ENCODE results near the gene CSNK1E. TPM values are rescaled to one million over a fixed set of nuclear protein-coding genes. Genes with fewer than 3 reads are reported as not detected.
"Not testable (repeated sequence)": the region's sequence is repeated elsewhere in the genome, so short reads cannot be mapped to it uniquely, and the experiment has no call there.

The CSNK1E gene
- total RNA-seq, 1 donor from 2014 or later: 154 TPM

DNA sequence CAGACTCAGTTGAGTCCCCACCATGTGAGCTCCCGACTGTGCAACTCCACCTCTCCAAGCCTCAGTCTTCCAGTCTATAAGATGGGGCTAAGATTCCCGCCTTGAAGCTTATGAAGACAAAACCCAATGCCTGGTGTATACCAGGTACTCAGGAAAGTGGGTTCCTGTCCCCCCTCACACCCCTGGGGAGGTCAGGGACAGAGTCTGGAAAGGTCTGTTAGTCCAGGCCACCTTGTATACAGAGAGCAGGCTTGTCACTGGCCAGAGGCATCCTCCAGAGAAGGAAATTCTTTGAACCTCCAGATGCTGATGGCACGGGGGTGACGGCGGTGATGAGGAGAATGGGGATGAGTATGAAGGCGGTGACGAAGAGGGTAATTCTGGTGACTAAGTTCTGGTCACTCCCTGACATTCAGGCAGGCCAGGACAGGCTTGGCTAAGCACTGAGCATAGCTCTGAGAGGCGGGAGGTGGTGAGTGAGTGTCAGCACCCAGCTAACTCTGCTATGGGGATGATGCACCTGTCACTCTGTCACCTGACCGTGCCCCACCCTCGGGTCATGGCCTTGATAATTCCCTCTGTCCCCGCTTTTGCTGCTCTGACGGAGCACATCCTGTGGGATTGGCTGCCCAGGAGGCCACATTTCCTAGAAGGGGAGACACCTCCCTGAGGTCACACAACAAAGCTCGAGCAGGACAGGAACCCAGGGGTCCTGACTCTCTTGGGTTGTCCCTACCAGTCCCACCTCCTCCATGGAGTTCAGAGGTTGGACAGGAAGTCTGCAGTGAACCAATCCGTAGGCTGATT, 30.9 kb upstream of the CSNK1E start:
- DNase-seq (ENCODE audit: low spot score): no peak
- Mint-ChIP-seq H3K9me3 (no peaks in the 10 kb centered on the region), H3K4me1 (ENCODE audit: low read depth) (no peaks in the 10 kb centered on the region), H3K36me3 (ENCODE audit: low read depth) (no peaks in the 10 kb centered on the region), H3K27me3 (ENCODE audit: insufficient read depth) (no peaks in the 10 kb centered on the region), H3K27ac (no peak overlapping the region), H3K4me3 (no peak overlapping the region)
- intact Hi-C loops (cut with micrococcal nuclease): no loop called here

DNA sequence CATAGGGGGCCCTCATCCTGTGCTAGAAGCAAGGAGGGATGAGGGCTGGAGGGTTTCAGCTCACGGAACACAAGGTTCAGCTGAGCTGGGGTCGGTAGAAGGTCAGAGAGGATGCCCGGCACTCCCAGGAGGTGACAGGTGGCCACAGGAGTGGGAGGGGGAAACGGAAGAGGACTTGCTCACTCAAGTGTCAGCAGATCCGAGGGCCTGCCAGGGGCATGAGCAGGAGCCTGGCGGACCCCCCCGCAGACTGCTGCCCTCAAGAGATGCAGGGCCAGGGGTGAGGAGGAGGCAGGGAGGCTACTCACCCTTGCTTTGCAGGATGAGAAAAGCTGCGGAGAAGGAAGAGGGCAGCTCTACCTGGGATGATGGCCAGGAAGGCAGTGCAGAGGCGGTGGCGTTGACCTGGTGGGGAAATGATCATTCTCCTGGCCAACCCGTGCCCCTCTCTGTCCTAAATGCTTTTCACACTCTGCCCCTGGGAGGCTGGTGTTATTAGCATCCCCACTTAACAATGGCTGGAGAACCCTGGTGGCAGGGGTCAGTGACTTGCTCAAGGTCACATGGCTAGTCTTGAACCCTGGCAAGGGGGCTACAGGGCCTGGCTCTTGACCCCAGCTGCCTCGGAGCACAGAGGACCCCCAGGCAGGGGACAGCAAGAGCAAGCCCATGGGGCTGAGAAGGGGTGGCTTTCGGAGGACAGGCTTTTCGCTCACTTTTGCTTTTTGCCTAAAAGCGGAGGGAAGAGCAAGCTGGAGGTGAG, 30.1 kb upstream of the CSNK1E start:
- H3K36me3 Mint-ChIP-seq (ENCODE audit: low read depth): no peaks in the 10 kb centered on the region
- H3K27ac Mint-ChIP-seq: no peak overlapping the region
- H3K4me1 Mint-ChIP-seq (ENCODE audit: low read depth): no peaks in the 10 kb centered on the region
- H3K27me3 Mint-ChIP-seq (ENCODE audit: insufficient read depth): no peaks in the 10 kb centered on the region
- no peak for DNase-seq (ENCODE audit: low spot score)
- intact Hi-C loops (cut with micrococcal nuclease): no loop called here
- H3K4me3 Mint-ChIP-seq: no peak overlapping the region
- H3K9me3 Mint-ChIP-seq: no peaks in the 10 kb centered on the region

DNA sequence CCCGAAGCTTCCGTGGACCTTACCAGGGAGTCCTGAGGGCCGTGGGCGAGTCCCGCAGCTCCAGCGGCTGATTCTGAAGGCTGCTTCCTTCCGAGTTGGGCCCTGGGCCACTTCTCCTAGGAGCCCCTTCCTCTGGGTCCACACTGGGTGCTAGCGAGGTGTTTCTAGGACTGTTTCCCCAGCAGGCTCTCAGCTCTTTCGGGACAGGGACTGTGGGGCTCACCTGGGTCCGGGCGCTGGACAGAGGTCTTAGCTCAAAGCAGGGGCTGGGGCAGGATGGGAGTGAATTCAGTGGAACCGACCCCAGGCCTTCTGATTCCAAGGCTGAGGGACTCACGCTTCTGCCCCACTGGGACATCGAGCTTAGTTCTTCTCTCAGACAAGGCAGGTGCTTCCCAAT, 29.3 kb upstream of the CSNK1E start:
- intact Hi-C loops (cut with micrococcal nuclease): no loop called here
- H3K27ac Mint-ChIP-seq: no peak overlapping the region
- no peaks in the 10 kb centered on the region for H3K27me3 Mint-ChIP-seq (ENCODE audit: insufficient read depth)
- no peaks in the 10 kb centered on the region for H3K4me1 Mint-ChIP-seq (ENCODE audit: low read depth)
- H3K36me3 Mint-ChIP-seq (ENCODE audit: low read depth): no peaks in the 10 kb centered on the region
- H3K9me3 Mint-ChIP-seq: no peaks in the 10 kb centered on the region
- no peak for DNase-seq (ENCODE audit: low spot score)
- H3K4me3 Mint-ChIP-seq: no peak overlapping the region

DNA sequence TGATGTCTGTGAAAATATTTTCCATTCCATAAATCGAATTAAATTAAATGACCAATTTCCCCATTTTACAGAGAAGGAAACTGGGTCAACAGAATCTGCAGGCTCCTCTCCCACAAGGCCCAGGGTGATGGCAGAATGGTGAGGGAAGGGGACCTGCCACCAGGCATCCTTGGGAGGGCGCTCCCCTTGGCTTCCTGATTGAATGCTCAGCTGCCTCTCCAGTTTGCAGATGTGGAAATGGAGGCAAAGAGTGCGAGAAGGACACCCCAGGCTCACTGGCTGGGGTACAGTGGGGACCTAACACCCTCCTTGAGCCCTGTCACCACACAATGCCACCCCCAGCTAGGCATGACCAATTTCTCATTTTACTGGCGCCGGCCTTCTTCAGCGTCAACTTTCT, 28.5 kb upstream of the CSNK1E start:
- H3K4me3 Mint-ChIP-seq: no peak overlapping the region
- no peak overlapping the region for H3K27ac Mint-ChIP-seq
- H3K9me3 Mint-ChIP-seq: no peaks in the 10 kb centered on the region
- no peak for DNase-seq (ENCODE audit: low spot score)
- H3K36me3 Mint-ChIP-seq (ENCODE audit: low read depth): no peaks in the 10 kb centered on the region
- no peaks in the 10 kb centered on the region for H3K27me3 Mint-ChIP-seq (ENCODE audit: insufficient read depth)
- intact Hi-C loops (cut with micrococcal nuclease): no loop called here
- no peaks in the 10 kb centered on the region for H3K4me1 Mint-ChIP-seq (ENCODE audit: low read depth)

DNA sequence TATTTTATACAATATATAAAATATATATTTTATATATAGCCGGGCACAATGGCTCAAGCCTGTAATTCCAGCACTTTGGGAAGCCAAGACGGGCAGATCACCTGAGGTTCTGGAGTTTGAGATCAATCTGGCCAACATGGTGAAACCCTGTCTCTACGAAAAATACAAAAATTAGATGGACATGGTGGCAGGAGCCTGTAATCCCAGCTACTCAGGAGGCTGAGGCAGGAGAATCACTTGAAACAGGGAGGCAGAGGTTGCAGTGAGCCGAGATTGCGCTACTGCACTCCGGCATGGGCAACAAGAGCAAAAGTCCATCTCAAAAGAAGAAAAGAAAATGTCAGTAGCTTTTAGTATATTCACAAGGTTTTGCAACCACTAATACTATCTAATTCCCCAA, 22.7 kb upstream of the CSNK1E start:
- H3K36me3 Mint-ChIP-seq (ENCODE audit: low read depth); DNase-seq (ENCODE audit: low spot score); H3K9me3 Mint-ChIP-seq; H3K27ac Mint-ChIP-seq; H3K4me1 Mint-ChIP-seq (ENCODE audit: low read depth); intact Hi-C loops (cut with micrococcal nuclease); H3K4me3 Mint-ChIP-seq; H3K27me3 Mint-ChIP-seq (ENCODE audit: insufficient read depth): not testable (repeated sequence)

DNA sequence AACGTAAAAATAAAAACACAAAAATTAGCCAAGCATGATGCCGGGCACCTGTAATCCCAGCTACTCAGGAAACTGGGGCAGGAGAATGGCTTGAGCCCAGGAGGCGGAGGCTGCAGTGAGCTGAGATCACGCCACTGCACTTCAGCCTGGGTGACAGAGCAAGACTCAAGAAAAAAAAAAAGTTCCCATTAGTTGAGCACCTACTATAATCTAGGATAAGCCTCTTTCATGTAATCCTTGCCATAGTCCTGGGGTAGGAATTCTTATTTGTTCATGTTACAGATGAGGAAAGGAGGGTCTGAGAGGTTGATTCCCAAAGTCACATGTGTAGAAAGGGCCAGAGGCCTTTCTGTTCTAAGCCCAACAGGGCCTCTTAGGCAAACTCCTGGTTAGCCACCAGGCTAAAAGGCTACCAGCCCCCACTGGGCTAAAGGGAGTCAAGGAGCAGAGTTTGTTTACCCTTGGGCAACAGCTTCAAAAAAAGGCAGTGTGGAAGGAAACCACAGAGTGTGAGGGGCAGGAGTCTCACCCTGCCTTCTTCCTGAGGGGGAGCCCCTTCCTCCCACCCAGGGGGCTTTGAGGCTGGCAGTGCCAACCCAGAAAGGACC, 21.6 kb upstream of the CSNK1E start:
- peaks cover 5% of the 10 kb centered on the region for H3K4me1 Mint-ChIP-seq (ENCODE audit: low read depth)
- no peak overlapping the region for H3K4me3 Mint-ChIP-seq
- peaks cover 8% of the 10 kb centered on the region for H3K27me3 Mint-ChIP-seq (ENCODE audit: insufficient read depth)
- no peak for DNase-seq (ENCODE audit: low spot score)
- intact Hi-C loops (cut with micrococcal nuclease): no loop called here
- H3K27ac Mint-ChIP-seq: no peak overlapping the region
- H3K9me3 Mint-ChIP-seq: no peaks in the 10 kb centered on the region
- H3K36me3 Mint-ChIP-seq (ENCODE audit: low read depth): no peaks in the 10 kb centered on the region

DNA sequence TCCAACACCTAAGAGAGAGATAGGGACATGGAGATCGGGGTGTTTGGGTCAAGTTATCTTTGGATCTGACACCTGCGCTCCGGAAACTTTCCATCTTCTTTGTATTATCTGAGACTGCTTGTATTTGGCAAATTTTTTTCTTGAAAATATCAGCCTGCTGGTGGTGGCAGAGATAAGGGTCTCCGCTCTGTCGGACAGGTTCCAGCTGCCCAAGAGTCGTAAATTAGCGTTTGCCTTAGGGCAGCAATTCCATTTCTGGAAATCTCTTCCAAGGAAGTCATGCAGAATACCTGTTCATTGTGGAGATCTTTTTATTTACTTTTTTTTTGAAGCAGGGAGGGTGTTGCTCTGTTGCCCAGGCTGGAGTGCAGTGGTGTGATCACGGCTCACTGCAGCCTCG, 19.5 kb upstream of the CSNK1E start:
- Mint-ChIP-seq H3K36me3 (ENCODE audit: low read depth) (no peaks in the 10 kb centered on the region), H3K9me3 (no peaks in the 10 kb centered on the region), H3K4me1 (ENCODE audit: low read depth) (peaks cover 5% of the 10 kb centered on the region), H3K27me3 (ENCODE audit: insufficient read depth) (peaks cover 8% of the 10 kb centered on the region), H3K4me3 (peak overlapping the region; percentile 66), H3K27ac (no peak overlapping the region)
- DNase-seq (ENCODE audit: low spot score): no peak
- intact Hi-C loops (cut with micrococcal nuclease): no loop called here

DNA sequence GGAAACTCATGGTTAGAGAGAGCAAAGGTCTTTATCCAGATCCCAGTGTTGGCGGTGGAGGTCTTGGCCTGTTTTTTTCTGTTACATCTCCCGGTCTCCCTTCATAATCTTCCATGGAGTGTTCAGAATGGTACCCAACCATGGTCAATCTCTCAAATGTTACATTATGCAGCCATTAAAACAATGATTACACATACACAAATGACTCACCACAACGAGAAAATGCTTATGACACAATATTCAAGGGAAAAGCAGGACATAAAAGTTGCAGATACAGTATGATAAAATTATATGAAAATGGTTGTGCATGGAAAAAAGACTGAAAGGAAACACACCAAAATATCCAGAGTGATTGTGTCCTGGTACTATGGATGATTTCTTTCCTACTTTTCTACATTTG, 17.8 kb upstream of the CSNK1E start:
- Mint-ChIP-seq H3K4me1 (ENCODE audit: low read depth) (peaks cover 5% of the 10 kb centered on the region), H3K4me3 (no peak overlapping the region), H3K27ac (no peak overlapping the region), H3K9me3 (no peaks in the 10 kb centered on the region), H3K36me3 (ENCODE audit: low read depth) (no peaks in the 10 kb centered on the region), H3K27me3 (ENCODE audit: insufficient read depth) (peaks cover 8% of the 10 kb centered on the region)
- no peak for DNase-seq (ENCODE audit: low spot score)
- intact Hi-C loops (cut with micrococcal nuclease): no loop called here

DNA sequence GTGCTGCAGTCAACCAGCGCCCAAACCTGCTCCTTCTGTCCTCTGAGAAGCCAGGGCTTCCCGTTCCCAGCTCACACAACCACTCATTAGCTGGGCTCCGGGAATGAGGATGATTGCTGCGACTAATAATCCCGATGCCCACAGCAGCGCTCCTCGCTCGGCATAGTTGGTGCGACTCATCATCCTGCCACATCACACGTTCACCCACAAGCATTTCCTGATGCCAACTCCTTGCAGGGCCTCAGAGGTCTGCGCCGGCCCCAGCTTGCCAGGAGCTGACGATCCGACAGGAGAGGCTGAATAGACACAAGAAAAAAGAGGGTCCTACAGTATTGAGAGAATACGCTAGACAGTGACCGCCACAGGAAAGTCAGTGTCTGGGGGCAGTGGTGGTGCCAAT, 10.6 kb upstream of the CSNK1E start:
- no peaks in the 10 kb centered on the region for H3K9me3 Mint-ChIP-seq
- peak overlapping the region; percentile 22 for H3K27ac Mint-ChIP-seq
- H3K36me3 Mint-ChIP-seq (ENCODE audit: low read depth): no peaks in the 10 kb centered on the region
- no peak overlapping the region for H3K4me3 Mint-ChIP-seq
- intact Hi-C loops (cut with micrococcal nuclease): no loop called here
- H3K4me1 Mint-ChIP-seq (ENCODE audit: low read depth): no peaks in the 10 kb centered on the region
- DNase-seq (ENCODE audit: low spot score): no peak
- H3K27me3 Mint-ChIP-seq (ENCODE audit: insufficient read depth): peaks cover 2% of the 10 kb centered on the region

DNA sequence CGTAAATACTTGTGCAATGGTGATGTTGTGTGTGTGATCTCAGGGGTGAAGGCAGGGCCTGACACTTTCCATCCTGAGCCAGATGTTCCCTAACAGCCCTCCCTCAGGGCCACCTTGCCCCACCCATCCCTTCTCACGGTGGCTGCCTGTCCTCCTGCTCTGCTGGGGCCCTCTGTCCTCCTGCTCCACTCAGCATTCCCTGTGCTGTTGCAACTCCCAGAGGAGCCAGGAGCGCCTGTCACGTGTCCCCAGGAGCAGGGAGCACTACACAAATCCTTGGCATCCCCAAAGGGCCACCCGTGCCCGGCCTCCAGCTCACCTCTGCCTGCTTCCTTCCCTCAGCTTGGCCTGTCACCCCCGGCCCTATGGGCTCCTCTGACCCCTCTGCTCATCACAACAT, 10.2 kb upstream of the CSNK1E start:
- intact Hi-C loops (cut with micrococcal nuclease): no loop called here
- no peak for DNase-seq (ENCODE audit: low spot score)
- no peak overlapping the region for H3K4me3 Mint-ChIP-seq
- H3K27ac Mint-ChIP-seq: no peak overlapping the region
- H3K36me3 Mint-ChIP-seq (ENCODE audit: low read depth): no peaks in the 10 kb centered on the region
- no peaks in the 10 kb centered on the region for H3K9me3 Mint-ChIP-seq
- no peaks in the 10 kb centered on the region for H3K4me1 Mint-ChIP-seq (ENCODE audit: low read depth)
- peaks cover 2% of the 10 kb centered on the region for H3K27me3 Mint-ChIP-seq (ENCODE audit: insufficient read depth)

DNA sequence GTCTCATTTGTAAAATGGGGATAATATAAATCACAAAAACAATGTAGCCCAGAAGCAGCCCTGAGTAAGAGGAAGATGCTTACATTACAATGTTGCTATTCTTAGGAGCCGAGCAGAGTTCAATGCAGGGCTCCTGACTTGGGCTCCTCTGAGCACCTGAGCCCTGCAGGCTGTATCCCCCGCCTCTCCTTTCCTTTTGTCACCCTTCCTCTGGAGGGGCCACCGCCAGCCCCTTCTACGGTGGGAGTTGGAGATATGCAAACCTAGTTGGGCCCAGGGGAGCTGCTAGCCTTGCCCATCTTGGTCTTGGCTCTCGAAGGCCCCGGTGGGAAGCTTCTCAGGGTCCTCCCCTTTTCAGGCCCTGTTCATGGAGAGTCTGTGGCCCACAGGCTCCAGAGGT, 8.4 kb upstream of the CSNK1E start:
- Mint-ChIP-seq H3K36me3 (ENCODE audit: low read depth) (no peaks in the 10 kb centered on the region), H3K27ac (no peak overlapping the region), H3K4me3 (no peak overlapping the region), H3K4me1 (ENCODE audit: low read depth) (no peaks in the 10 kb centered on the region), H3K9me3 (no peaks in the 10 kb centered on the region), H3K27me3 (ENCODE audit: insufficient read depth) (peaks cover 2% of the 10 kb centered on the region)
- intact Hi-C loops (cut with micrococcal nuclease): no loop called here
- no peak for DNase-seq (ENCODE audit: low spot score)

DNA sequence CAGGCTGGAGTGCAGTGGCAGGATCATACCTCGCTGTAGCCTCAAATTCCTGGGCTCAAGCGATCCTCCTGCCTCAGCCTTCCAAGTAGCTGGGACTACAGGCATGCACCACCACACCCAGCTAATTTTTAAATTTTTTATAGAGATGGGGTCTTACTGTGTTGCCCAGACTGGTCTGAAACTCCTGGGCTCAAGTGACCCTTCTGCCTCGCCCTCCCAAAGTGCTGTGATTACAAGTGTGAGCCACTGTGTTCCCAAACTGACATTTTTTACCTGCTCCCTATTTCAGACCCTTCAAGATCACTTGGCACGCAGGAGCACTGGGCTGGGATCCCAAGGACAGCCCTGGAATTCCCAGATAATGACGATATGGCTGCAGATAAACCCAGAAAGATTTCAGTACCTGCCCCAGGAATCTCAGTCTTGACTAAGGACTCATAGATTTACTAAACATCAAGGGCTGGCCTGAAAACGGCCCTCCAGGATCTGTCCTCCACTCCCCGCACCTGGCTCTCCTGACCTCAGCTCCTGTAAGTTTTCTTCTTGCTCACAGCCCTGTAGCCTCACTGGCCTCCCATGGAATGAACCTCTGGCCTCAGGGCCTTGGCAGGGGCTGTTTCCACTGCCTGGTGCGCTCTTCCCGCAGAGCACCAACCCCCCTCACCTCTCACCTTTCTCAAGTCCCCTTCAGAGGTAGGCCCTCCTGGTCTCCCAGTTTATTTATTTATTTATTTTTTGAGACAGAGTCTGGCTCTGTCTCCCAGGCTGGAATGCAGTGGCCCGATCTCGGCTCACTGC, 3.6 kb upstream of the CSNK1E start:
- no peaks in the 10 kb centered on the region for H3K27me3 Mint-ChIP-seq (ENCODE audit: insufficient read depth)
- H3K4me3 Mint-ChIP-seq: no peak overlapping the region
- no peak overlapping the region for H3K27ac Mint-ChIP-seq
- DNase-seq (ENCODE audit: low spot score): no peak
- no peaks in the 10 kb centered on the region for H3K9me3 Mint-ChIP-seq
- no peaks in the 10 kb centered on the region for H3K36me3 Mint-ChIP-seq (ENCODE audit: low read depth)
- peaks cover 12% of the 10 kb centered on the region for H3K4me1 Mint-ChIP-seq (ENCODE audit: low read depth)
- intact Hi-C loops (cut with micrococcal nuclease): no loop called here

All from activated T-helper 1 cell treated with anti-CD3 and anti-CD28 coated beads, Interleukin-12 subunit alpha, Interleukin-12 subunit beta, Interleukin-2, Interleukin-4 antibody, amounts not matched to agents 30 ng/mL and 10 ng/mL and 1 ng/mL, durations not matched to agents 14 hours and 24 hours and 36 hours (primary cell).